Spinal cord (tissue), 10 donors: Measurements from ENCODE around the gene ADORA3. TPM values are rescaled to one million over a fixed set of nuclear protein-coding genes. Genes with fewer than 3 reads are reported as not detected.

Experiments
- DNase-seq, 6 donors: peaks; one replicate each; pipeline versions ENCODE4 v3.0.0 to v3.0.0-alpha.2; 2013 to 2015; ENCODE audit warnings: low spot score in 6 of 6, low read depth in 4 of 6
- H3K27ac ChIP-seq: one replicate; pipeline ENCODE4 v1.5.1; 2013; ENCODE audit warnings: low read depth, low read length, control low read depth
- H3K27me3 ChIP-seq: one replicate; pipeline ENCODE4 v1.6.1; 2013; ENCODE audit warnings: low read length; ENCODE audit not compliant: control insufficient read depth, insufficient read depth
- H3K36me3 ChIP-seq: one replicate; pipeline ENCODE4 v1.6.1; 2013; ENCODE audit warnings: low read length; ENCODE audit not compliant: control insufficient read depth, insufficient read depth
- H3K4me1 ChIP-seq: one replicate; pipeline ENCODE4 v1.6.1; 2013; ENCODE audit warnings: low read length; ENCODE audit not compliant: control insufficient read depth, insufficient read depth
- H3K4me3 ChIP-seq: one replicate; pipeline ENCODE4 v1.5.1; 2013; ENCODE audit warnings: low read depth, low read length, control low read depth
- H3K9me3 ChIP-seq: one replicate; pipeline ENCODE4 v1.6.1; 2013; ENCODE audit warnings: low read length; ENCODE audit not compliant: control insufficient read depth, insufficient read depth
- WGBS: methylation state at CpG from one replicate; pipeline ENCODE4 v1.1.5; 2013; ENCODE audit warnings: missing lambda C conversion rate; ENCODE audit not compliant: insufficient coverage; 5-methylcytosine and 5-hydroxymethylcytosine counted together
- polyA plus RNA-seq, 2 donors: library from polyadenylated mRNA; unstranded; fragments of 120-200 nt; gene quantifications; one replicate each; pipeline ENCODE4 v1.2.1, GENCODE V29; 2013; ENCODE audit not compliant: insufficient read length in 2 of 2
- total RNA-seq, 2 donors: library from RNA; depleted of rRNA in 1 of 2; stranded (reverse); fragments of 120-200 nt in 1 of 2; fragments of >200 nt in 1 of 2; gene quantifications; one replicate each; pipeline versions ENCODE4 v1.2.3 to v1.2.4, GENCODE V29; 2013 to 2014
- donor health status: healthy.

ADORA3 gene
- total and polyA plus RNA-seq, 4 donors, result 7.2 to 14.5 (median 10.8) TPM

GRCh38 chr1:111496398-111496797 lies 7.0 kb downstream of the ADORA3 start:
- Histone ChIP-seq H3K27me3 (no peaks in the 10 kb centered on the region), H3K36me3 (no peaks in the 10 kb centered on the region), H3K9me3 (no peaks in the 10 kb centered on the region), H3K4me1 (no peaks in the 10 kb centered on the region), H3K27ac (no peak overlapping the region), H3K4me3 (no peak overlapping the region)
- no peak for DNase-seq
- WGBS, result 97% methylated on average over 3 of the region's 4 CpGs

GRCh38 chr1:111491070-111491469 lies 12.4 kb downstream of the ADORA3 start:
- 91% methylated on average over 6 of the region's 7 CpGs for WGBS
- DNase-seq, result no peak
- H3K27ac ChIP-seq, result no peak overlapping the region

GRCh38 chr1:111490220-111490619 lies 13.2 kb downstream of the ADORA3 start:
- WGBS, result no CpG with 5 or more reads among the region's 4 CpGs
- H3K27ac ChIP-seq, result no peak overlapping the region
- no peaks in the 10 kb centered on the region for H3K27me3 ChIP-seq
- no peaks in the 10 kb centered on the region for H3K36me3 ChIP-seq
- H3K9me3 ChIP-seq, result no peaks in the 10 kb centered on the region
- H3K4me3 ChIP-seq, result no peak overlapping the region
- DNase-seq, result no peak
- no peaks in the 10 kb centered on the region for H3K4me1 ChIP-seq

More at GRCh38 chr1:111491070-111491469, 12.4 kb downstream of the ADORA3 start:
- Histone ChIP-seq H3K9me3 (no peaks in the 10 kb centered on the region), H3K4me3 (no peak overlapping the region), H3K27me3 (no peaks in the 10 kb centered on the region), H3K4me1 (no peaks in the 10 kb centered on the region), H3K36me3 (no peaks in the 10 kb centered on the region)

- H3K27me3 ChIP-seq, result no peaks in the 10 kb centered on the region
- no peak overlapping the region for H3K4me3 ChIP-seq
- WGBS, result 100% methylated on average over 1 of the region's 4 CpGs
Observed at GRCh38 chr1:111489604-111490003, 13.8 kb downstream of the ADORA3 start.

GRCh38 chr1:111488669-111489068 lies 14.8 kb downstream of the ADORA3 start:
- H3K36me3 ChIP-seq, result no peaks in the 10 kb centered on the region
- no peaks in the 10 kb centered on the region for H3K4me1 ChIP-seq
- DNase-seq, result no peak
- no peak overlapping the region for H3K4me3 ChIP-seq
- 83% methylated on average over 5 of the region's 9 CpGs for WGBS
- no peak overlapping the region for H3K27ac ChIP-seq
- H3K9me3 ChIP-seq, result no peaks in the 10 kb centered on the region
- H3K27me3 ChIP-seq, result no peaks in the 10 kb centered on the region

More at GRCh38 chr1:111489604-111490003, 13.8 kb downstream of the ADORA3 start:
- no peaks in the 10 kb centered on the region for H3K9me3 ChIP-seq
- no peaks in the 10 kb centered on the region for H3K4me1 ChIP-seq
- no peaks in the 10 kb centered on the region for H3K36me3 ChIP-seq
- DNase-seq, result no peak
- no peak overlapping the region for H3K27ac ChIP-seq

- WGBS, result 88% methylated on average over 5 of the region's 6 CpGs
- no peaks in the 10 kb centered on the region for H3K9me3 ChIP-seq
- H3K4me1 ChIP-seq, result no peaks in the 10 kb centered on the region
- no peaks in the 10 kb centered on the region for H3K36me3 ChIP-seq
- no peaks in the 10 kb centered on the region for H3K27me3 ChIP-seq
- H3K4me3 ChIP-seq, result no peak overlapping the region
- DNase-seq, result no peak
- H3K27ac ChIP-seq, result no peak overlapping the region
Observed at GRCh38 chr1:111487133-111487532, 16.3 kb downstream of the ADORA3 start.

- Histone ChIP-seq H3K27me3 (no peaks in the 10 kb centered on the region), H3K4me1 (no peaks in the 10 kb centered on the region), H3K4me3 (no peak overlapping the region), H3K27ac (no peak overlapping the region), H3K36me3 (no peaks in the 10 kb centered on the region), H3K9me3 (no peaks in the 10 kb centered on the region)
- no peak for DNase-seq
- 100% methylated on average over 5 of the region's 7 CpGs for WGBS
Observed at GRCh38 chr1:111486431-111486830, 17.0 kb downstream of the ADORA3 start.

- Histone ChIP-seq H3K9me3 (no peaks in the 10 kb centered on the region), H3K36me3 (no peaks in the 10 kb centered on the region), H3K27ac (no peak overlapping the region), H3K4me1 (no peaks in the 10 kb centered on the region), H3K27me3 (no peaks in the 10 kb centered on the region), H3K4me3 (no peak overlapping the region)
- DNase-seq, result no peak
Observed at GRCh38 chr1:111484391-111485026, 18.9 kb downstream of the ADORA3 start.

- no peaks in the 10 kb centered on the region for H3K27me3 ChIP-seq
- no peaks in the 10 kb centered on the region for H3K9me3 ChIP-seq
- no peak overlapping the region for H3K4me3 ChIP-seq
- no peak overlapping the region for H3K27ac ChIP-seq
- DNase-seq, result no peak
- WGBS, result 30% methylated on average over 1 of the region's 2 CpGs
- no peaks in the 10 kb centered on the region for H3K36me3 ChIP-seq
- H3K4me1 ChIP-seq, result no peaks in the 10 kb centered on the region
Observed at GRCh38 chr1:111483876-111484275, 19.6 kb downstream of the ADORA3 start.

GRCh38 chr1:111483166-111483565 lies 20.3 kb downstream of the ADORA3 start:
- H3K36me3 ChIP-seq, result no peaks in the 10 kb centered on the region
- H3K4me3 ChIP-seq, result no peak overlapping the region
- DNase-seq, result no peak
- H3K27me3 ChIP-seq, result no peaks in the 10 kb centered on the region
- H3K9me3 ChIP-seq, result no peaks in the 10 kb centered on the region
- WGBS, result 80% methylated on average over 1 of the region's 3 CpGs
- no peak overlapping the region for H3K27ac ChIP-seq
- no peaks in the 10 kb centered on the region for H3K4me1 ChIP-seq
